Vagina (tissue), 2 donors: ENCODE results near the gene TMEM30A. TPM values are rescaled to one million over a fixed set of nuclear protein-coding genes. Genes with fewer than 3 reads are reported as not detected.

Experiments
- DNase-seq, 2 donors: peaks; one replicate each; pipeline ENCODE4 v3.0.0-alpha.2; 2017; ENCODE audit errors: extremely low spot score in 2 of 2
- H3K27ac ChIP-seq: fragments of 200-600 bp; sonication (generic); one replicate; pipeline ENCODE4 v1.5.1; 2019
- H3K27me3 ChIP-seq: fragments of 200-600 bp; sonication (generic); one replicate; pipeline ENCODE4 v1.5.1; 2019
- H3K36me3 ChIP-seq, 2 donors: fragments of 200-600 bp; sonication (generic); one replicate each; pipeline ENCODE4 v1.5.1; 2017 to 2019
- H3K4me1 ChIP-seq: fragments of 200-600 bp; sonication (generic); one replicate; pipeline ENCODE4 v1.5.1; 2019
- H3K4me3 ChIP-seq, 2 donors: fragments of 200-600 bp; sonication (generic); 1 replicate in 1 of 2; 2 replicates in 1 of 2; pipeline ENCODE4 v1.5.1; 2016 to 2019
- H3K9me3 ChIP-seq: fragments of 200-600 bp; sonication (generic); one replicate; pipeline ENCODE4 v1.5.1; 2019
- CTCF ChIP-seq, 3 experiments: fragments of 450-650 bp in 2 of 3; fragments of 200-600 bp in 1 of 3; sonication (generic) in 1 of 3; IDR thresholded peaks; one replicate each; pipeline ENCODE4 v1.5.1; 2017 to 2019; ENCODE audit warnings: antibody characterized with exemption in 3 of 3, mild to moderate bottlenecking in 2 of 3, moderate library complexity in 2 of 3
- POLR2A ChIP-seq, 2 donors: fragments of 450-650 bp; IDR thresholded peaks; one replicate each; pipeline ENCODE4 v1.6.1; 2017; ENCODE audit warnings: antibody characterized with exemption in 2 of 2, mild to moderate bottlenecking in 2 of 2, moderate library complexity in 2 of 2
- POLR2AphosphoS5 ChIP-seq, 2 donors: sonication (generic); formaldehyde crosslinking; IDR thresholded peaks; one replicate each; pipeline ENCODE4 v1.9.0; 2017; ENCODE audit warnings: antibody characterized with exemption in 2 of 2, mild to moderate bottlenecking in 2 of 2, low read depth in 1 of 2; ENCODE audit not compliant: insufficient read depth in 1 of 2
- intact Hi-C: fragments of 100-400 bp; cut with DNase I; formaldehyde crosslinking; loops from one replicate; pipeline ENCODE4 v1.15.1; 2023
- total RNA-seq: library from RNA; depleted of rRNA; stranded (reverse); fragments of >200 nt; gene quantifications from one replicate; pipeline ENCODE4 v1.2.3, GENCODE V29; 2016

Gene TMEM30A
- total RNA-seq, 1 donor from 2014 or later = 52.1 TPM

GRCh38 chr6:75301537-75301936, 16.9 kb upstream of the TMEM30A start:
- H3K4me3 ChIP-seq = no peak overlapping the region
- no peaks in the 10 kb centered on the region for H3K4me1 ChIP-seq
- H3K36me3 ChIP-seq = no peaks in the 10 kb centered on the region
- no peaks in the 10 kb centered on the region for H3K27me3 ChIP-seq
- no peaks in the 10 kb centered on the region for H3K9me3 ChIP-seq
- DNase-seq = no peak
- no peak overlapping the region for H3K27ac ChIP-seq
- TF ChIP-seq POLR2AphosphoS5 (IDR thresholded peaks at IDR 0.05; ENCODE audit: insufficient read depth in 1 of 2, low read depth in 1 of 2) (no peak), CTCF (IDR thresholded peaks at IDR 0.05) (no peak), POLR2A (IDR thresholded peaks at IDR 0.05) (no peak)
- intact Hi-C loops = no loop called here

- H3K4me3 ChIP-seq = no peak overlapping the region
- H3K27me3 ChIP-seq = no peaks in the 10 kb centered on the region
- no peaks in the 10 kb centered on the region for H3K36me3 ChIP-seq
- H3K9me3 ChIP-seq = no peaks in the 10 kb centered on the region
- DNase-seq = no peak
- no peaks in the 10 kb centered on the region for H3K4me1 ChIP-seq
- no peak for TF ChIP-seq CTCF (IDR thresholded peaks at IDR 0.05)
- no peak for TF ChIP-seq POLR2A (IDR thresholded peaks at IDR 0.05)
- no peak for TF ChIP-seq POLR2AphosphoS5 (IDR thresholded peaks at IDR 0.05; ENCODE audit: insufficient read depth in 1 of 2, low read depth in 1 of 2)
- intact Hi-C loops = no loop called here
- no peak overlapping the region for H3K27ac ChIP-seq
Measured at GRCh38 chr6:75301088-75301487, 16.5 kb upstream of the TMEM30A start.

GRCh38 chr6:75300531-75300855, 15.9 kb upstream of the TMEM30A start:
- no peaks in the 10 kb centered on the region for H3K27me3 ChIP-seq
- no peaks in the 10 kb centered on the region for H3K36me3 ChIP-seq
- H3K4me3 ChIP-seq = no peak overlapping the region
- no peaks in the 10 kb centered on the region for H3K9me3 ChIP-seq
- H3K4me1 ChIP-seq = no peaks in the 10 kb centered on the region
- TF ChIP-seq CTCF (IDR thresholded peaks at IDR 0.05) (no peak), POLR2AphosphoS5 (IDR thresholded peaks at IDR 0.05; ENCODE audit: insufficient read depth in 1 of 2, low read depth in 1 of 2) (no peak), POLR2A (IDR thresholded peaks at IDR 0.05) (no peak)
- DNase-seq = no peak
- no peak overlapping the region for H3K27ac ChIP-seq
- intact Hi-C loops = no loop called here

GRCh38 chr6:75299801-75300530, 15.4 kb upstream of the TMEM30A start:
- Histone ChIP-seq H3K9me3 (no peaks in the 10 kb centered on the region), H3K4me3 (no peak overlapping the region), H3K36me3 (no peaks in the 10 kb centered on the region), H3K27ac (no peak overlapping the region), H3K4me1 (no peaks in the 10 kb centered on the region), H3K27me3 (no peaks in the 10 kb centered on the region)
- no peak for DNase-seq
- intact Hi-C loops = no loop called here
- TF ChIP-seq POLR2AphosphoS5 (IDR thresholded peaks at IDR 0.05; ENCODE audit: insufficient read depth in 1 of 2, low read depth in 1 of 2) (no peak), CTCF (IDR thresholded peaks at IDR 0.05) (no peak), POLR2A (IDR thresholded peaks at IDR 0.05) (no peak)
